Keratinocyte (primary cell): ENCODE results near the gene CRYAA. TPM values are rescaled to one million over a fixed set of nuclear protein-coding genes. Genes with fewer than 3 reads are reported as not detected.
"Not testable (repeated sequence)": the region's sequence is repeated elsewhere in the genome, so short reads cannot be mapped to it uniquely, and the experiment has no call there.

Experiments used
- DNase-seq: peaks from one replicate; pipeline ENCODE4 v3.0.0-alpha.2; 2011; ENCODE audit warnings: low read depth, missing footprints, low spot score
- FAIRE-seq: peaks from 2 replicates; lab custom pipeline; 2011; peaks lifted over from hg19 to GRCh38; lab: Jason Lieb, UNC
- H2AFZ ChIP-seq: 2 replicates; pipeline ENCODE4 v1.6.0; 2012; ENCODE audit warnings: low read length, control low read depth, inconsistent platforms; ENCODE audit not compliant: control insufficient read depth
- H3K27ac ChIP-seq: 2 replicates; pipeline ENCODE4 v1.5.1; 2011; ENCODE audit warnings: low read length; ENCODE audit not compliant: control insufficient read depth, insufficient read depth
- H3K27me3 ChIP-seq: 3 replicates; pipeline ENCODE4 v1.6.0; 2011; ENCODE audit warnings: low read length; ENCODE audit not compliant: control insufficient read depth, insufficient read depth; ENCODE audit errors: extremely low read depth
- H3K36me3 ChIP-seq, 2 experiments: 2 replicates in 1 of 2; 3 replicates in 1 of 2; pipeline ENCODE4 v1.5.1; 2011; ENCODE audit warnings: low read length in 2 of 2, mild to moderate bottlenecking in 1 of 2; ENCODE audit not compliant: control insufficient read depth in 2 of 2, insufficient read depth in 2 of 2; ENCODE audit errors: extremely low read depth in 1 of 2
- H3K4me1 ChIP-seq: 3 replicates; pipeline ENCODE4 v1.5.1; 2011; ENCODE audit warnings: low read length; ENCODE audit not compliant: control insufficient read depth, insufficient read depth; ENCODE audit errors: extremely low read depth
- H3K4me2 ChIP-seq: 3 replicates; pipeline ENCODE4 v1.6.0; 2011; ENCODE audit warnings: low read depth, low read length; ENCODE audit not compliant: control insufficient read depth, insufficient read depth; ENCODE audit errors: extremely low read depth
- H3K4me3 ChIP-seq, 3 experiments: fragments of 200-600 bp in 1 of 3; sonication (generic) in 1 of 3; 2 replicates in 2 of 3; 3 replicates in 1 of 3; pipeline ENCODE4 v1.5.1; 2011 to 2016; ENCODE audit warnings: low read length in 3 of 3, mild to moderate bottlenecking in 3 of 3, control low read depth in 2 of 3, inconsistent platforms in 1 of 3, low read depth in 1 of 3, mixed read lengths in 1 of 3, mixed run types in 1 of 3, moderate library complexity in 1 of 3; ENCODE audit not compliant: control insufficient read depth in 2 of 3, insufficient read depth in 2 of 3; ENCODE audit errors: extremely low read depth in 1 of 3
- H3K79me2 ChIP-seq: 2 replicates; pipeline ENCODE4 v1.6.0; 2012; ENCODE audit warnings: low read length; ENCODE audit not compliant: control insufficient read depth, insufficient read depth
- H3K9ac ChIP-seq: 3 replicates; pipeline ENCODE4 v1.6.0; 2011; ENCODE audit warnings: low read length; ENCODE audit not compliant: control insufficient read depth, insufficient read depth; ENCODE audit errors: extremely low read depth
- H3K9me1 ChIP-seq: 3 replicates; pipeline ENCODE4 v1.6.0; 2011; ENCODE audit warnings: low read length; ENCODE audit not compliant: control insufficient read depth, insufficient read depth; ENCODE audit errors: extremely low read depth
- H3K9me3 ChIP-seq: 2 replicates; pipeline ENCODE4 v1.5.1; 2012; ENCODE audit warnings: low read depth, low read length; ENCODE audit not compliant: control insufficient read depth
- H4K20me1 ChIP-seq: 3 replicates; pipeline ENCODE4 v1.6.0; 2011; ENCODE audit warnings: low read length; ENCODE audit not compliant: control insufficient read depth, insufficient read depth; ENCODE audit errors: extremely low read depth
- dilution Hi-C: fragments of 300-500 bp; cut with MboI; formaldehyde crosslinking; loops from one replicate; pipeline ENCODE4 v1.7.0; 2020; ENCODE audit warnings: low sequenced_read_pairs; ENCODE audit not compliant: extremely low pct_ligation_motif_present
- polyA plus RNA-seq, 5 experiments: library from polyadenylated mRNA; depleted of rRNA in 3 of 5; stranded (reverse) in 3 of 5; stranded (forward) in 1 of 5; unstranded in 1 of 5; fragments of >200 nt; gene quantifications; 1 replicate in 1 of 5; 2 replicates in 3 of 5; 3 replicates in 1 of 5; pipeline versions ENCODE4 v1.2.1 to v1.2.3, GENCODE V29; 2011 to 2012; ENCODE audit warnings: missing spikeins in 2 of 5, low read depth in 1 of 5, low replicate concordance in 1 of 5

The CRYAA gene
- polyA plus RNA-seq, 1 donor (not counting 4 experiments of a cell fraction or from before 2014, with no cell fraction given), result not detected

GRCh38 chr21:43174998-43175397 is 6.2 kb downstream of the CRYAA start:
- H3K79me2 ChIP-seq, H4K20me1 ChIP-seq, H3K4me1 ChIP-seq, H3K27ac ChIP-seq, H3K9me1 ChIP-seq, H3K27me3 ChIP-seq, H3K4me2 ChIP-seq, H3K9me3 ChIP-seq, dilution Hi-C loops, H3K4me3 ChIP-seq, DNase-seq, H3K9ac ChIP-seq, H2AFZ ChIP-seq, H3K36me3 ChIP-seq, FAIRE-seq: not testable (repeated sequence)

GRCh38 chr21:43176621-43177020 is 7.8 kb downstream of the CRYAA start:
- H3K9me3 ChIP-seq, H3K9me1 ChIP-seq, H3K79me2 ChIP-seq, dilution Hi-C loops, H3K4me1 ChIP-seq, H3K9ac ChIP-seq, H3K36me3 ChIP-seq, DNase-seq, H3K27ac ChIP-seq, H3K4me2 ChIP-seq, H2AFZ ChIP-seq, H3K4me3 ChIP-seq, H4K20me1 ChIP-seq, H3K27me3 ChIP-seq: not testable (repeated sequence)
- FAIRE-seq, result peak; percentile 94

- H3K4me2 ChIP-seq, H3K9me1 ChIP-seq, FAIRE-seq, dilution Hi-C loops, H3K9me3 ChIP-seq, H3K27ac ChIP-seq, H3K4me1 ChIP-seq, H3K27me3 ChIP-seq, H3K4me3 ChIP-seq, DNase-seq, H3K9ac ChIP-seq, H3K36me3 ChIP-seq, H3K79me2 ChIP-seq, H4K20me1 ChIP-seq, H2AFZ ChIP-seq: not testable (repeated sequence)
These were observed 8.5 kb downstream of the CRYAA start for GRCh38 chr21:43177043-43177906.

GRCh38 chr21:43178175-43178826 is 9.5 kb downstream of the CRYAA start:
- FAIRE-seq, H3K9ac ChIP-seq, H3K36me3 ChIP-seq, H3K4me3 ChIP-seq, H2AFZ ChIP-seq, H3K79me2 ChIP-seq, H4K20me1 ChIP-seq, DNase-seq, H3K27ac ChIP-seq, dilution Hi-C loops, H3K27me3 ChIP-seq, H3K4me2 ChIP-seq, H3K9me1 ChIP-seq, H3K4me1 ChIP-seq, H3K9me3 ChIP-seq: not testable (repeated sequence)

GRCh38 chr21:43181033-43181432 is 12.2 kb downstream of the CRYAA start:
- DNase-seq, H3K4me3 ChIP-seq, H2AFZ ChIP-seq, H3K9me1 ChIP-seq, dilution Hi-C loops, H3K9me3 ChIP-seq, H3K36me3 ChIP-seq, H3K4me1 ChIP-seq, H3K9ac ChIP-seq, H3K79me2 ChIP-seq, H3K27me3 ChIP-seq, H3K27ac ChIP-seq, H4K20me1 ChIP-seq, H3K4me2 ChIP-seq: not testable (repeated sequence)
- peak; percentile 36 for FAIRE-seq
